GM13977 (cell line): Measurements from ENCODE around the gene MTA3.
A peak's percentile ranks its signal among the peaks of the same experiment; 100 is the strongest.

ENCODE experiments used
- DNase-seq: peaks from one replicate; pipeline ENCODE4 v3.0.0; 2012; ENCODE audit warnings: low spot score
- in situ Hi-C: fragments of 300-500 bp; cut with MboI; formaldehyde crosslinking; loops from one replicate; pipeline ENCODE4 v1.12.0; 2022; ENCODE audit warnings: low sequenced_read_pairs, low pct_unique_long_range_greater_than_20kb, mixed read lengths, inconsistent platforms; ENCODE audit not compliant: unreplicated experiment
- TF ChIP-seq, protein P1 (sequence below): IDR thresholded peaks from 2 replicates; pipeline ENCODE4 v1.5.1; 2012; ENCODE audit warnings: mild to moderate bottlenecking, control low read depth; ENCODE audit not compliant: insufficient read depth; ENCODE audit errors: extremely low read depth, missing control alignments

The MTA3 gene

DNA sequence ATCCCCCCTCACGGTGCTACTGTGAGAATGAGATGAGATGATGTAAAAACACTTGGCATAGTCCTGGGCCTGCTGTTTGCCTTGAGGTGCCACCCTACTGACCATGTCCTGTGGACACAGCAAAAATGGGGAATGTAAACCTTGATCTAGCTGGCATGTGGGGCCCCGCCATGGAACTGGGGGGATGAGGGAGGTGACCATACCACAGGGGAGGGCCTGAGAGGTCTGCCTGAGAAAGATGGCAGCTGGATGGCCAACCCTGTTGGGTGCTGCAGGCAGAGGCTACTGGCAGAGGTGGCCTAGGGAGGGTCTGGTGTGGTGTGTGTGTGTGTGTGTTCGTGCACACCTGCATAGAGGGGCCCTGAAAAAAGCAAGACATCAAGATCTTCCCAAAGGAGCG, 223.2 kb downstream of the MTA3 start:
- in situ Hi-C loops = no loop called here
- TF ChIP-seq, protein P1, sequence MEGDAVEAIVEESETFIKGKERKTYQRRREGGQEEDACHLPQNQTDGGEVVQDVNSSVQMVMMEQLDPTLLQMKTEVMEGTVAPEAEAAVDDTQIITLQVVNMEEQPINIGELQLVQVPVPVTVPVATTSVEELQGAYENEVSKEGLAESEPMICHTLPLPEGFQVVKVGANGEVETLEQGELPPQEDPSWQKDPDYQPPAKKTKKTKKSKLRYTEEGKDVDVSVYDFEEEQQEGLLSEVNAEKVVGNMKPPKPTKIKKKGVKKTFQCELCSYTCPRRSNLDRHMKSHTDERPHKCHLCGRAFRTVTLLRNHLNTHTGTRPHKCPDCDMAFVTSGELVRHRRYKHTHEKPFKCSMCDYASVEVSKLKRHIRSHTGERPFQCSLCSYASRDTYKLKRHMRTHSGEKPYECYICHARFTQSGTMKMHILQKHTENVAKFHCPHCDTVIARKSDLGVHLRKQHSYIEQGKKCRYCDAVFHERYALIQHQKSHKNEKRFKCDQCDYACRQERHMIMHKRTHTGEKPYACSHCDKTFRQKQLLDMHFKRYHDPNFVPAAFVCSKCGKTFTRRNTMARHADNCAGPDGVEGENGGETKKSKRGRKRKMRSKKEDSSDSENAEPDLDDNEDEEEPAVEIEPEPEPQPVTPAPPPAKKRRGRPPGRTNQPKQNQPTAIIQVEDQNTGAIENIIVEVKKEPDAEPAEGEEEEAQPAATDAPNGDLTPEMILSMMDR = no peak
- DNase-seq = no peak

DNA sequence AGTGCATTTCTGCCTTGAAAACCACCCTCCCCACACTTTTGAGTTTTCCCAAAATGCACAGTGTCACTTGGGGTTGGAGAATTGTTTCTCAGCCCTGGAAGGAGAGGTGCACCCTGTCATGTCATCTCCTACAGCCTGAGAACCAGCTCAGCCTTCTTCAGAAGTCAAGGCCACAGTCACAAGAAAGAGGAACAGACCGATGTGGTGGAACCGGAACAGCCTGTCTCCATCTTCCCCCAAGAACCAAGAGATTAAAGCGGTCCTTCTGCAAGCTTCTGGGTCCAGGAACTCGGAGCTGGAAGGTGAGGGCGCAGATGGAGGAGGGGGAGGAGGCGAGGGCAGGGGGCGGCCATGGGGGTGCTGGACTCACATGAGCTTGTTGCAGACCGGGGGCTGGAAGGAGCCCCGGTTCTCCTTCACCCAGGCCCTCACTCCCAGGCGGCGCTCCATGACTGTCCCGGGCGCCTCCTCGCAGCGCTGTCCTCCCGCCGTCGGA, 223.7 kb downstream of the MTA3 start:
- in situ Hi-C loops = no loop called here
- TF ChIP-seq, protein P1 = no peak
- no peak for DNase-seq

DNA sequence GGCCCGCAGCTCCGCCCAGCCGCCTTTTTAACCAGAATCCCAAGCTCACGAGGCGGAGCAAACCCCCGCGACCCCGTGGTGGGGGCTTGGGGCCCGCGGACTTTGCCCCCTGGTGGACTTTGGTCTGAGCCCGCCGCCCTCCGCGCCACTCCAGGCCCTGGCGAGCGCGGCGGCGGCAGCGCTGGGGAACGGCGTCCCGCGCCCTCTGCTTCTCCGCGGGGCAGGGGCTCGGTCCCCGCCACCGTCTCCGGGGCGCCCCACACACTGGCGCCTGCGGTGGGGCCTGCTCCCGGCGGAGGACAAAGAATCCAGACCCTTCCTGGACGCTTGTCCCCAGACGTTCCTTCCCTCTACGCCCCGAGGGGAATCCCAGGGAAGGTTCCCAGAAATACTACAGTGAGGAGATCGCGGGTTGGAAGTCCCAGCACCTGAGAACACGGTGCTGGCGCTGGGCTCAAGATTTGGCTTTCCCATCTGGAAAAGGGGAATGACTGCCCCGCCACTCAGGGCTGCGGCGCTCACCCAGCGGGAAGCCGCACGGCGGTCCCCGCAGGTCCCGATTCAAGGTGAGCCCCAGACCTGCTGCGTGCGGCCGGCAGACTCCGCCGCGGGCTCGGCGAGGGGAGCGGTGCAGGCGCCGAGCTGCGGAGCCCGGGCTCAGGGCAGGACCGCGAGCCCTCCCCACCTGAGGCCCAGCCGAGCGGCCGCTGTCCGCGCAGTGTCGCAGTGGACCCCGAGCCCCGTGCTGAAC, 224.3 kb downstream of the MTA3 start, which contains the start of gene HAAO:
HAAO (minus strand) TSS at position 1 of the 751 bp plus-strand sequence. CDS start 47 bp downstream, outside the sequence.
- TF ChIP-seq, protein P1 = peak; percentile 27
- in situ Hi-C loops = no loop called here
- peak; percentile 73 for DNase-seq

DNA sequence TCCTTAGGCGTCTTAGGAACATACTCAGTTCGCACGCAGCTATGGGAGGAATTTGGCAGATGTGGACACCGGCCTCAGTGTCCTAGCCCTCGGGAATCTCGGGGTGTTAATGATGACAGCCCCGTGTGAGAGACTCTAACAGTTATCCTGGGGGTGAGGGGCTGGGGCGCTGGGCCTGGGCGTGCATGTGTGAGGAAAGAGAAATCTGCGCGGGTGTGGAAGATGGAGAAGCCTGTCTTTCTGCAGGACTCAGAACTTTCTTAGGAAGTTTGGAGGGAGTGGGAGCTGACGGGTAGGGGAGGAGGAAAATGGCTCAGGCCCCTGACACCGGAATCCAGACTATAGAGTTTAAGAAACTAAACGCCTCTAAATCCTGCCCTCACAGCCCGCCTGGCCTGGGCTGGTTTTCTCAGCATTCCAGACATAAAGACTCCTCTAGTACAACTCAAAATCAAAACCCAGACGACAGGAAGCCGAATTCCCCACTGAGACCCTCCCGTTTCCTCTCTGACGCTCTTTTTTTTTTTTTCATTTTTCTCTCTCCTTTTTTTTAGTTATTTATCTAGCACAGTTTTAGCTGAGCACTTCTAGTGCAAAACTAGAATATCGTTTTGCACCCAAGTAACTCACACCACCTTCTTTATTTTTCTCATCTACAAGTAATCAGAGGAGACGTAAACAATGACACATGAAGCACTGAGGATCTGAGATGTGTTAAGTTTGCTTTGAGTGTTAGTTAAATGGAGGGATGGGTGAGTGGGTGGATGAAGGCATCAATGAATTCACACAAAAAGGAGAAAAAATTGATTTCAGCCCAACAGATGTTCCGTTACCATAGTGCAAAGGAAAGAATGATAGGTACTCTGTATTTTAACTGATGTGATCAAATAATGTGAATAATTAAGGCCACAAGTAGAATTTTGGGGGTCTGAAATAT, 225.2 kb downstream of the MTA3 start:
- TF ChIP-seq, protein P1 = no peak
- peak; percentile 48 for DNase-seq
- in situ Hi-C loops = no loop called here

DNA sequence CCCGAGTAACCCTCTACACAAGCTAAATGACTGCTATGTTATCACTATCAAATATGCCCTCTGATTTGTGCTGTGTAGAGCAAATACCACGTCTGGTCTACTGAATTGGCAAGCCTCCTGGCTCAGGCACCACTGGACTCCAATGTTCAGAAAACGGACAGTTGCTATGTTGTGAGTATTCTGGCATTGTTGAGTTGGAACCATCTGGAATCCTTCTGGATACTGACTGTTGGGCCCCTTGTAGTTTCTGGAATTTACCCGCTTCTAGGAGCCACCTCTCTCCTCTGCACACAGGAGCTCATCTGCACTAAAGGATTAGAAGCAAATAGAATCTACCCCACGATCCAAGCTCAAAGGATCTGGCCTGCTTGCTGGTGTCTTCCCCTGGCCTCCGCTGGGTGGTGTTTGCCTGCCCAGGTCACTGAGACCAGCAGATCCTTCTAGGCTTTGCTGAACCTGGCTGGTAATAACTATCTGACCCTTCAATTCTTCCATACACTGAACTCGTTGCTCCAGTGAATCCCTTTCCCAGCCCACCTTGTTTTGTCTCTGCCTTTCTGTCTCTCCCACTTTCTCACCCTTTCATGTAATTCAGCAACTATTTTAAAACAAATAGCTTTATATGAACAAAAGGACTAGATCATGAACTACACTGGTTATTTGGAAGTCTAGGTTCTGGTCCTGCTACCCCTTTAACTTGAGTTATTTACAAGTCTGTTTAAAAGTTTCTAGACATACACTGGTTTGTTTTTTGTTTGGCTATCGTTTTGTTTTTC, 226.0 kb downstream of the MTA3 start:
- peak; percentile 60 for DNase-seq
- TF ChIP-seq, protein P1 = peak; percentile 53
- in situ Hi-C loops = no loop called here

DNA sequence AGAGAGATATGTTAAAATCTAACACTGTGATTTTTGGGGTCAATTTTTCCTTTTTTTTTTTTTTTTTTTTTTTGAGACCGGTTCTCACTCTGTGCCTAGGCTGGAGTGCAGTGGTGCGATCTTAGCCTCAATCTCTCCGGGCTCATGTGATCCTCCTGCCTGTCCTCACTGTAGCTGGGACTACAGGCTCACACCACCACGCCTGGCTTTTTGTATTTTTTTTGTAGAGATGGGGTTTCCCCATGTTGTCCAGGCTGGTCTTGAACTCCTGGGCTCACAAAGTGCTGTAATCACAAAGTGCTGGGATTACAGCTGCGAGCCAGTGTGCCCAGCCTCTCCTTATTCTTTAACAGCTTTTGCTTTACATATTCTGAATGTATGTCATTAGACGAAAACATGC, 226.8 kb downstream of the MTA3 start:
- no peak for DNase-seq
- TF ChIP-seq, protein P1 = no peak
- in situ Hi-C loops = no loop called here
